Stimulated activated CD4-positive, alpha-beta T cell treated with anti-CD3 and anti-CD28 coated beads, Interleukin-12 subunit alpha, Interleukin-12 subunit beta, amount 100 ng/mL, for 48 hours (primary cell): ENCODE measurements around the gene PADI1.

ENCODE experiments used
- DNase-seq, 3 donors: peaks; one replicate each; pipeline ENCODE4 v3.0.0-alpha.2; 2020; ENCODE audit warnings: low read depth in 2 of 3, low spot score in 1 of 3

Gene PADI1, protein sequence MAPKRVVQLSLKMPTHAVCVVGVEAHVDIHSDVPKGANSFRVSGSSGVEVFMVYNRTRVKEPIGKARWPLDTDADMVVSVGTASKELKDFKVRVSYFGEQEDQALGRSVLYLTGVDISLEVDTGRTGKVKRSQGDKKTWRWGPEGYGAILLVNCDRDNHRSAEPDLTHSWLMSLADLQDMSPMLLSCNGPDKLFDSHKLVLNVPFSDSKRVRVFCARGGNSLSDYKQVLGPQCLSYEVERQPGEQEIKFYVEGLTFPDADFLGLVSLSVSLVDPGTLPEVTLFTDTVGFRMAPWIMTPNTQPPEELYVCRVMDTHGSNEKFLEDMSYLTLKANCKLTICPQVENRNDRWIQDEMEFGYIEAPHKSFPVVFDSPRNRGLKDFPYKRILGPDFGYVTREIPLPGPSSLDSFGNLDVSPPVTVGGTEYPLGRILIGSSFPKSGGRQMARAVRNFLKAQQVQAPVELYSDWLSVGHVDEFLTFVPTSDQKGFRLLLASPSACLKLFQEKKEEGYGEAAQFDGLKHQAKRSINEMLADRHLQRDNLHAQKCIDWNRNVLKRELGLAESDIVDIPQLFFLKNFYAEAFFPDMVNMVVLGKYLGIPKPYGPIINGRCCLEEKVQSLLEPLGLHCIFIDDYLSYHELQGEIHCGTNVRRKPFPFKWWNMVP

DNA sequence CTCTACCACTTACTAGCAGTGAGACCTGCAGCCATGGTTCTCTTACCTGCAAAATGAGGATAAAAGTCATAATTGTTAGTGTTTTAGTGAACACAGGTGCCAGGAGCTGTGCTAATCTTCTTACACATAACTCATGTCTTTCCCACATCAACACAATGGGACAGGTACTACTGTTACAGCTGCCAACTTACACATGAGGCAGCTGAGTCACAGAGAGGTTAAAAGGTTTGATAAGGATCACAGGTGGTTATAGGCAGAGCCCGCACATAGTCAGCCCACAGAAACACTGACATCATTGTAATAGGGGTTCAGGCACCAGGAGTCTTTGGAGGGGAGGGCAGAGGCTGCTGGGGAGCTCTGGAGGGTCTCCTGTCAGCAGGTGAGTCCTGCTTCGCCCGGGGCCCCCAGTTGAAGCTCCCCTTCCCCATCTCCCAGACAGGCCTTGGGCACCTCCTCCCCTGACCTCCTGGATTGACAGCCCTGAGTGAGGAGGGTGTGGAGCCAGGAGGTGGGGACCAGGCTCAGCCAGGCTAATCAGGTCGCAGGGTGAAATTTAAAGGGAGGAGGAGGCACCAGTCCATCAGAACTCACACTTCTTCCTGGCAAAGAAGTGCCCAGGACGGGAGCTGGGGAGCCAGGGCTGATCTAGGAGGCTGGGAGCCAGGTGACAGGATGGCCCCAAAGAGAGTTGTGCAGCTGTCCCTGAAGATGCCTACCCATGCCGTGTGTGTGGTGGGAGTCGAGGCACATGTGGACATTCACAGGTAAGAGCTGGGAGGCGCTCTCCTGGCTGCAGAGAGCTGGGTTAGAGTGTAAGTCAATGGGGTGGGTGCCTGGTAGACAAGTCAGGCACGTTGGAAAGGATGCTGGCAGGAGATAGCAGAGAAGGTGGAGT, at the start of gene PADI1:
Gene PADI1, plus strand, starts transcription at position 583 of the 895 bp plus-strand sequence. Its CDS starts 90 bp downstream, at position 673.
- no peak for DNase-seq

DNA sequence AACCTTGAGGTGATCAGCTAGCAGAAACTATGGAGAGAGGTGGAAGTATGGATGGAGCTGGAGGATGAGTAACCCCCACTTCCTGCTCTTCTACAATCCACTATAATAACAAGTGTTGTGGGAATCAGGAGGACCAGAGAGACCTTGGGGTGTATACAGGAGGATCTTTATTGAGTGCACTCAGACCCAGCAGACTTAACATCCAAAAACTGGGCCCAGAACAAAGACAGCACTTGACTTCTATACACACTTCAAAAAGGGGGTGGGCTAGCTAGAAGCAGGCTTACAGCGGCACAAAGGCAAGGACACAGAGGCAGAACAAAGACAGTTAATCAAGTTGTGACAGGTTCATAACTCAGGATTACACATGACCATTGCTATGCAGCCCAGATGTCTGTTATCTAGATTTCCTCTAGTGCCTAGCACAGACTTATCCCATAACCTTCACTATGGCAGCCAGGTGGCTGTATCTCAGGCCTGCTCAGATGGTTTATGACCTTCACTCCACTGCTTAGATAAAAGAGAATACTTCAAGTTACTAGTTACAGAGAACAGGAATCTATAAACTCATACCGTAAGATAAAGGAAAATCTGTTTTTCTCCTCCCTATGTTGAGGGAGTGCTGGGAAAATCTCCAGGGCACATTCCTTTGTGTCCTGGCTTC, 49.5 kb upstream of the PADI1 start:
- no peak for DNase-seq

- DNase-seq = no peak
Measured at GRCh38 chr1:17156108-17156507, 48.8 kb upstream of the PADI1 start.

- DNase-seq = no peak
Measured at GRCh38 chr1:17158961-17159360, 46.0 kb upstream of the PADI1 start.

DNA sequence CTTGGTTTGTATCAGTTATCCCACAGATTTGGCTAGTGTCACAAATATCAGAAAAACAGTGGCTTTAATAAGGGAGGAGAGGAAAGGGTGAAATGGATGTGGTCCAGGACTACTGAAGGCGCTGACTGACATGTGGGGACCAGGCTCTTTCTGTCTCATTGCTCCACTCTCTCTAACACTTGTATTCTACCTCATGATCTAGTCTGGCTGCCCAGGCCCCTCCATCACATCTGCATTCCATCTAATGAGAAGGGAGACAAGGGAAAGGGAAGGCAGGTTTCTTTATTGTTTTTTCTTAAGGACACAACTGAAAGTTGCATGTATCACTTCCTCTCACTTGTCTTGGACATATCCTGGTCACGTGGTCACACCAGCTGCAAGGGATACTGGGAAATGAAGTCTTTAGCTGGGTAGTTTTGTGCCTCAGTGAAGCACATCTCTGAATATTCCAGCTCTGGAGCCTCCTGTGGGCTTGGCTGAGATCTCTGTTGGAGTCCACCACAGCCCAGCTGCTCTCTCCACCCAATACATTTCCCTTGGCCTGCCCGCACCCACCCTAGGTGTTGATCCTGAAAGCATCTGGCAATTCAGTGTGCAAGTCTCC, 43.7 kb upstream of the PADI1 start:
- no peak for DNase-seq

DNA sequence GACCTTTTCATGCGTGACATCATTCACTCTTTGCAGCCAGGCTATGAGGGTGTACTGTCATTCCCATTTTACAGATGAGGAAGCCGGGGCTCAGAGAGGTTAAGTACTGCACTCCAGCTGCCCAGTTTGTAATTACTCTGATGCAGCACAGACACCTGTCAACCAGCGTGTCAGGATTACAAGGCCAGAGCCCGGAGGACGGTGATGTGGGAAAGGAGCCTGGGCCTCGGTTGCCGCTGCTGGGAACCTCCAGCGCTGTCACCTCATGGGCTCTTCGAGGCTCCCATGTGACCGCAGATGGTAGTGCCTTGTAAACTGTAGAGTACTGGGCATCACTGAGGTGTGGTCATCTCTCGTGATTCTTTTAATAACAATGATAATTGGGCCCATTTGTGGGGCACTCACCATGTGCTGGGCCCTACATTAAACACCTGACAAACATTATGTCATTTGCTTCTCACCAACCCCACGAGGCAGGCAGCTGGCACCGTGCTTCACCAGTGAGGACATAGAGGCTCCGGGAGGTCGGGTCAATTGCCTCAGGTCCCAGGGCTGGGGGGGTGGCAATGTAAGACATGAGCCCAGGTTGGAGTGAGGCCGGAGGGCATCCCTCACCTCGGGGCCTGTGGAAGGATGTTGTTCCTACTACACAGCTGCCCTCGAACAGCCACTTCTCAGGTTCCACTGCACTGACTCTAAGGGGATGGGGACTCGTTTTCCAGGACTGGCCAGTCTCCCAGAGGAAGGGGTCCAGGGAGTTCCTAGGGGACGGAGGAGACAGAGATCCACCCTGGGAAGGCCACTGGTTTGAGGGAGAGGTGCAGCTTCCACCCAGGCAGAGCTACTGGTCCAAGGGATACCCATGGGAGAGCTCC, 42.8 kb upstream of the PADI1 start:
- no peak for DNase-seq

GRCh38 chr1:17162941-17163340, 42.0 kb upstream of the PADI1 start:
- DNase-seq = no peak

DNA sequence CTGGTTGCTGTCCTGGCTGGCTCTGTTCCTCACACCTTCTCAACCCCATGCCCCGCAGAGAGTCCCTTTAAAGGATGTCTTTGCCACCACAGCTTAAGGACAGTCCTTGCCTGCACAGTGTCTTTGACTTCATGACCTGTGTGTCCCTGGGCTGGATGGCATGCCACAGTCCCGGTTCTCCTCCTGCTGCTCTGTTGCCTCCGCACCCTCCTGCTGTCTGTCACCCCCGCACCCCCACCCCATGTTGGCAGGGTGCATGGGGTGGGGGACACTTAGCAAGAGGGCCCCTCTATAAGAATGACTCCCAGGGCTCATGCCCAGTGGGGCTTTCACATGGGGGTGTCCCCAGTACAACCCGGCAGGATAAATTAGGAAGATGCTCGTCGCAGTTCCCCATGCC, 41.6 kb upstream of the PADI1 start:
- no peak for DNase-seq

GRCh38 chr1:17163789-17164666, 40.9 kb upstream of the PADI1 start:
- DNase-seq = no peak

- DNase-seq = no peak
Measured at GRCh38 chr1:17165823-17166222, 39.1 kb upstream of the PADI1 start.

DNA sequence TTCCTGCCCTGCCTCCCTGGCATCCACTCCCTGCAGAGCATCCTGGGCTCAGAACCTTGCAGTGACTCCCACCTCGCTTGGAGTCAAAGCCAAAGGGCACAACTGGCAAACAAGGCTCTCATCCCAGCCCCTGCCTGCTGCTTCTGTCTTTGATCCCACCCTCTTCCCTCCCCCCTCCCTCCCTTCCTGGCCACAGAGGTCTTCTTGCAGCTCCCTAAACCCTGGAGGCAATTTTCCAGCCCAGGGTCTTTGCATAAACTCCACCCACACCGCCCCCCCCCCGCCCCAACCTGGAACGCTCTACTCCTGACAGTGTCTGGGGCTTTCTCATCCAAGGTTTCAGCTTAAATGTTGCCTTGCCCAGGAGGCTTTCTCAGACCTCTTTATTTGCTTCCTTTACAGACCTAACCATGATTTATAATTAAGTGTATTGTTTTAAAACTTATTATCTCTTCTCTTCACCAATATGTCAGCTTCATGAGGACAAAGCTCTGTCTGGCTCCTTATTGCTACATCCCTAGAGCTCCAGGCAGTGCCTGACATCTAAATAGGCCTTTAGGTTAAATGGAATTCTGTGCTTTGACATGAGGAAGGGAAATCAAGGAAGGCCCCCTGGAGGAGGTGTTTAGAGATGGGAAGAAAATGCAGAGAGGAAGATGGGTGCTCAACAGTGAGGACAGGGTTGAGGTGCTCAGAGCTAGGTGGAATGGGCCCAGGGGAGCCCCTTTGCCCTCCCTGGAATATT, 37.7 kb upstream of the PADI1 start:
- no peak for DNase-seq

DNA sequence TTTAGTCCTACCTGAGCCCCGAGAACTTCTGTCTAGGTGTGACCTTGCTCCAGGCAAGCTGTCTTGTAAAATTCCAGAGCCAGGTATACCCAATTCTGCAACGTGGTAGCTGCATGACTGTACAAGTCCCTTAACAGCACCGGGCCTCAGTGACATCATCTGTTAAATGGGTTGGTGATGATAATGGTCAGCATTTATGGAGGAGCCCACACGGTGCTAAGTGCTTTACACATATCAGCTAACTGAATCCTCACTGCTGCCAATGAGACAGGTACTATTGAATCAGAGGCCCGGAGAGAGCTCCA, 37.2 kb upstream of the PADI1 start:
- no peak for DNase-seq

GRCh38 chr1:17168091-17168876, 36.6 kb upstream of the PADI1 start:
- DNase-seq = no peak

DNA sequence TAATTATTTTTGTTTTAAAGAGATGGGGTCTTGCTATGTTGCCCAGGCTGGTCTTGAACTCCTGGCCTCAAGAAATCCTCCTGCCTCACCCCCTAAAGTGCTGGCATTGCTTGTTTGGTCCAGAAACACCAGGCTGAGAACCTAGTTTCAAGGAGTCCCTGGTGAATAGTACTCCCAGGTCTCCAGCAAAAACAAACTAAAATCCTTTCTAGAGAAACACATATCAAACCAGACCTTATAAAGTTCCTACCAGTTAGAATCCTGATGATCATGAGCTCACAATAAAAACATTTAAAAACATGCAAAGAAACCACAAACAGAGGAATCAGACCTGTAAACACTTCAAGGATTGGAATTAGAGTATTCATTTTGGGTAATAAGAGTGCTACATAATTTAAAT, 34.4 kb upstream of the PADI1 start:
- no peak for DNase-seq

- DNase-seq = no peak
Measured at GRCh38 chr1:17173217-17173616, 31.7 kb upstream of the PADI1 start.

GRCh38 chr1:17176306-17177061, 28.4 kb upstream of the PADI1 start:
- no peak for DNase-seq

- no peak for DNase-seq
Measured at GRCh38 chr1:17177651-17178050, 27.3 kb upstream of the PADI1 start.
